ENCODE data around the gene ATP6V1G1. TPM values are rescaled to one million over a fixed set of nuclear protein-coding genes. Genes with fewer than 3 reads are reported as not detected.

The ATP6V1G1 gene
- total RNA-seq, 2 donors from 2014 or later: 109 to 153 TPM

- TF ChIP-seq CTCF (IDR thresholded peaks at IDR 0.05): no peak
- ATAC-seq (ENCODE audit: insufficient number of reproducible peaks, low FRiP score, low read depth) (no peak), DNase-seq (ENCODE audit: low spot score) (no peak)
- Histone ChIP-seq H3K4me3 (no peak overlapping the region), H3K9me3 (no peaks in the 10 kb centered on the region), H3K4me1 (ENCODE audit: control insufficient read depth in 1 of 2, low read depth in 2 of 2) (no peaks in the 10 kb centered on the region), H3K36me3 (no peaks in the 10 kb centered on the region), H3K27me3 (replicated peaks; ENCODE audit: insufficient read depth) (no peaks in the 10 kb centered on the region), H3K27ac (no peak overlapping the region)
Observed at GRCh38 chr9:114558027-114558675, 29.4 kb upstream of the ATP6V1G1 start.

- DNase-seq (ENCODE audit: low spot score) (no peak), ATAC-seq (ENCODE audit: insufficient number of reproducible peaks, low FRiP score, low read depth) (no peak)
- no peak overlapping the region for H3K4me3 ChIP-seq
- H3K27ac ChIP-seq: no peak overlapping the region
- H3K4me1 ChIP-seq (ENCODE audit: control insufficient read depth in 1 of 2, low read depth in 2 of 2): no peaks in the 10 kb centered on the region
- no peak for TF ChIP-seq CTCF (IDR thresholded peaks at IDR 0.05)
- no peaks in the 10 kb centered on the region for H3K36me3 ChIP-seq
- no peaks in the 10 kb centered on the region for H3K9me3 ChIP-seq
- no peaks in the 10 kb centered on the region for H3K27me3 ChIP-seq (replicated peaks; ENCODE audit: insufficient read depth)
Observed at GRCh38 chr9:114559830-114560513, 27.6 kb upstream of the ATP6V1G1 start.

- H3K4me1 ChIP-seq (ENCODE audit: control insufficient read depth in 1 of 2, low read depth in 2 of 2): no peaks in the 10 kb centered on the region
- TF ChIP-seq CTCF (IDR thresholded peaks at IDR 0.05): no peak
Observed at GRCh38 chr9:114560956-114561355, 26.6 kb upstream of the ATP6V1G1 start.

GRCh38 chr9:114561771-114562170, 25.8 kb upstream of the ATP6V1G1 start:
- ATAC-seq (ENCODE audit: insufficient number of reproducible peaks, low FRiP score, low read depth) (no peak), DNase-seq (ENCODE audit: low spot score) (no peak)
- H3K4me3 ChIP-seq: no peak overlapping the region
- H3K27ac ChIP-seq: no peak overlapping the region
- no peak for TF ChIP-seq CTCF (IDR thresholded peaks at IDR 0.05)
- H3K4me1 ChIP-seq (ENCODE audit: control insufficient read depth in 1 of 2, low read depth in 2 of 2): no peaks in the 10 kb centered on the region
- H3K36me3 ChIP-seq: no peaks in the 10 kb centered on the region
- H3K27me3 ChIP-seq (replicated peaks; ENCODE audit: insufficient read depth): no peaks in the 10 kb centered on the region
- no peaks in the 10 kb centered on the region for H3K9me3 ChIP-seq

More at GRCh38 chr9:114560956-114561355, 26.6 kb upstream of the ATP6V1G1 start:
- Histone ChIP-seq H3K9me3 (no peaks in the 10 kb centered on the region), H3K27ac (no peak overlapping the region), H3K36me3 (no peaks in the 10 kb centered on the region), H3K4me3 (no peak overlapping the region), H3K27me3 (replicated peaks; ENCODE audit: insufficient read depth) (no peaks in the 10 kb centered on the region)
- DNase-seq (ENCODE audit: low spot score) (no peak), ATAC-seq (ENCODE audit: insufficient number of reproducible peaks, low FRiP score, low read depth) (no peak)

GRCh38 chr9:114565204-114565603, 22.4 kb upstream of the ATP6V1G1 start:
- H3K27ac ChIP-seq: no peak overlapping the region
- no peak for TF ChIP-seq CTCF (IDR thresholded peaks at IDR 0.05)
- no peaks in the 10 kb centered on the region for H3K36me3 ChIP-seq
- no peaks in the 10 kb centered on the region for H3K27me3 ChIP-seq (replicated peaks; ENCODE audit: insufficient read depth)
- no peak for ATAC-seq (ENCODE audit: insufficient number of reproducible peaks, low FRiP score, low read depth)
- H3K4me3 ChIP-seq: no peak overlapping the region
- no peaks in the 10 kb centered on the region for H3K9me3 ChIP-seq
- DNase-seq (ENCODE audit: low spot score): no peak
- H3K4me1 ChIP-seq (ENCODE audit: control insufficient read depth in 1 of 2, low read depth in 2 of 2): no peaks in the 10 kb centered on the region

Measured in thoracic aorta (tissue), 2 donors.